SW 1271 (cell line): ENCODE results near the gene SEMA4B.
"Not testable (repeated sequence)": the region's sequence is repeated elsewhere in the genome, so short reads cannot be mapped to it uniquely, and the experiment has no call there.

Experiments
- DNase-seq, 2 experiments: peaks; one replicate each; lab custom pipeline; 2025; lab: John Stamatoyannopoulos, UW

The SEMA4B gene

DNA sequence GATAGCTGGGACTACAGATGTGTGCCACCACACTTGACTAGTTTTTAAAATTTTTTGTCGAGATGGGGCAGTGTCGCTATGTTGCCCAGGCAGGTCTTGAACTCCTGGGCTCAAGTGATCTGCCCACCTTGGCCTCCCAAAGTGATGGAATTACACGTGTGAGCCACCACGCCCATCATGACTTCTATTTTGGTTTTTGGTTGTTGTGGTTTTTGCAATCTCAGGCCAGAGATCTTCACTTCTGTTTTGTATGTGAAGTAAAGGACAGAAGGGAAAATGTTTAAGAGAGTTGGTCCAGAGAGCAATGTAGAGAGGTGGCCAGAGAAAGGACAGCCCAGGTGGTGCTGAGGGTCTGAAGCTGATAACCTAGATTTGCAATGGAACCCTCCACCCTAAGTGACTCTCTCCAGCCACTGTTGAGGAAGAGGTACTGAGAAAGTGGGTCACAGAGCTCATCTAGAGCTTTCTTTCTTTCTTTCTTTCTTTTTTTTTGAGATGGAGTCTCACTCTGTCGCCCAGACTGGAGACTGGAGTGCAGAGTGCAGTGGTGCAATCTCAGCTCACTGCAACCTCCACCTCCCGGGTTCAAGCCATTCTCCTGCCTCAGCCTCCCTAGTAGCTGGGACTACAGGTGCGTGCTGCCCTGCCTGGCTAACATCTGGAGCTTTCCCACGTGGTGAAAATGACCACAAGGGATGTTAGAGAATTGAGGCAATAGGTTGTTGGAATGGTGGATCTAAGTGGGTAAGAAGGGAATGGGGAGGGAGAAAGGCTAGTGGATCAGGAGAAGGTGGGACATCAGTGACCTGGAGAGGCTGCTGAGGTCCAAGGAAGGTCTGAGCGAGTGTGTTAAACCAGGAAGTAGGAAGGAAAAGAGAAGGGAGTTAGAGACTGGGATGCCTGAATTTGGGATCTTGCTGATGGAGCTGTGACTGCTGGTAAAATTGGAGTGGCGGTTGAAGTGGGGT is 22.4 kb upstream of the SEMA4B start:
- DNase-seq, result no peak

DNA sequence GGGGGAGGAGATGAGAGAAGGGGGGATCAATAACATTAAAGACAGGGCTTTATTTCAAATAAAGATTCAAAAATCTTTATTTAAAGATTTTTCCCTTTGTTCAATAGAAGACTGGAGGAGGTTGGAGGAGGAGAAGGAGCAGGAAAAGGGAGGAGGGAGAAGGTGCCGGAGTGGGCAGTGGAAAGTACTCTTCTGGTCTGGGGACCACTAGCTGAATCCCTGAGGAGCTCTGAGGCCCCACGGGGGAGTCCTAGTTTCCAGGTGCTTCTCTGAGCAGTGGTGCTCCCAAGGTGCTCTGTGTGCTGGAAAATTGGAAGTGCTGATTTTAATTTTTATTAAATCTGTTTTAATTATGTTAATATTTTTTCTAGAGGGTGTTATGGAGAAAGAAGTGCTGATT is 19.4 kb upstream of the SEMA4B start:
- DNase-seq, result no peak

GRCh38 chr15:90184119-90184785 is 16.9 kb upstream of the SEMA4B start:
- DNase-seq, result peak; percentile 71 to 85

DNA sequence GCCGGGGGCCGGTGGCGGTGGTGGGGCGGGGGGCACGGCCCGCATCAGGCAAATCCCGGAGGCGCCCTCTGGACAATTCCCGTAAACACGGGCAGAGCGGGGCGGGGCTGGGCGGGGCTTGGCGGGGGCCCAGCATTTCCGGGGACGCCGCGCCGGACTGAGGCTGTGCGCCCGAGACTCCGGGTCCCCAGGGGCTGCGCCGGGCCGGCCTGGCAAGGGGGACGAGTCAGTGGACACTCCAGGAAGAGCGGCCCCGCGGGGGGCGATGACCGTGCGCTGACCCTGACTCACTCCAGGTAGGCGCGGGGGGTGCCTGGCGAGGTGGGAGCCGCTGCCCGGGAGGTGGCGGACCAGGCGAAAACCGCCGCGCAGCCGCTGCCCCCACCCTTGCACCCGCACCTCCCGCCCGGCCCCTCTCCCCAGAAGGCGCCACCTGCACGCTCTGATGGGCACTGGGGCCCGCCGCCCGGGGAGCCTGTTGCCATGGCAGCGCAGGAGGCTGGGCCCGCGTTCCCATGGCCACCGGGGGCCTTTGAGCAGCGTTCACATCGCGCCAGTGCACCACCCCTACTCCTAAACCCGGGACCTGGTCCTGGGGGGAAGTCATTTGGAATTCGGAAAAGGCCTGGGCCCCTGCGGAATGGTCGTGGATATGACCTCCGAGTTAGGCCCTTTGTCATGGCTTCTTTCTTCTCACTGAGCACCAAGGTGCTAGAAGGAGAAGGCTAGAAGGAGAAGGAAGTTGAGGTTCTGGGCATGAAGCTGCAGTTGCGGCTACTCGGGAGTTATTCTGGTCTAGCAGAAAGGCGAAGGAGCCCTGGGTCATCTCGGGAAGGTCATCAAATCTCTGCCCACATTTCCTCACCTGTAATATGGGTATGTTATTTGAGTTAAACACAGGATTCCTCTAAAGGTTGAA is 16.1 kb upstream of the SEMA4B start:
- DNase-seq, result peak; percentile 41 to 85

- DNase-seq, result no peak
These were observed 13.8 kb upstream of the SEMA4B start for GRCh38 chr15:90187257-90187868.

GRCh38 chr15:90188065-90188464 is 13.1 kb upstream of the SEMA4B start:
- DNase-seq, result not testable (repeated sequence)

DNA sequence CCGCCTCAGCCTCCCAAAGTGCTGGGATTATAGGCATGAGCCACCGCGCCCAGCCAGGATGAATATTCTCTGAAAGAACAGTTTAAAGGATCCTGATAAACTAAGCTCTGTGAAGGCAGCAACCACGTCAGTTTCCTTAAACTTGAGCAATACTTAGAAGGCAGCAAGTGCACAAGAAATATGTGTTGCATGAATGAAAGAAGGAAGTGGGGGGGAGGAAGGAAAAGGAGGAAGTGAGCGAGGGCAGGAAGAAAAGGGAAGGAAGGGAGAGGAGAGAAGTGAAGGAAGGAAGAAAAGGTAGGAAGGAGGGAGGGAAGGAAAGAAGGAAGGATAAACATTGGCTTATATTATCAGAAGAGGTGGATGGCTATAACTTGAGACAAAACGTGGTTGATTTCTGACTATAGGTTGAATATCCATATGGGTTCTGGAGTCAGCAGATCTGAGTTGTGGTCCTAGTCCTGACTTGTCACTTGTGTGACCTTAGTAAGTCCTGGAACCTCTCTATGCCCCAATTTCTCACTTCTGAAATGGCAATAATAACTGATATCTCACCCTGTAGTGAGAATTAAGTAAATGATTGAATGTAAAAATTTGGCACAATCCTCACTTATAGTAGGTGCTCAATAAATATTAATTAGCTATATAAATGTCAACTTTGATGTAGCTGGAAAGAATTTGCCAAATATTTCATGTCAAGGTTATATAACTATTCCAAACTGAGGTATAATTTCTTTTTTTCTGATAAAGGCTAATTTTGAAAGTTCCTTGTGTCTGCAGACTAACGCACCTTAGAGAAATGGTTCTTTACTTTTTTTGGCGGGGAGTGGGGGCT is 12.0 kb upstream of the SEMA4B start:
- DNase-seq, result no peak

- DNase-seq, result no peak
These were observed 11.2 kb upstream of the SEMA4B start for GRCh38 chr15:90189781-90190467.

DNA sequence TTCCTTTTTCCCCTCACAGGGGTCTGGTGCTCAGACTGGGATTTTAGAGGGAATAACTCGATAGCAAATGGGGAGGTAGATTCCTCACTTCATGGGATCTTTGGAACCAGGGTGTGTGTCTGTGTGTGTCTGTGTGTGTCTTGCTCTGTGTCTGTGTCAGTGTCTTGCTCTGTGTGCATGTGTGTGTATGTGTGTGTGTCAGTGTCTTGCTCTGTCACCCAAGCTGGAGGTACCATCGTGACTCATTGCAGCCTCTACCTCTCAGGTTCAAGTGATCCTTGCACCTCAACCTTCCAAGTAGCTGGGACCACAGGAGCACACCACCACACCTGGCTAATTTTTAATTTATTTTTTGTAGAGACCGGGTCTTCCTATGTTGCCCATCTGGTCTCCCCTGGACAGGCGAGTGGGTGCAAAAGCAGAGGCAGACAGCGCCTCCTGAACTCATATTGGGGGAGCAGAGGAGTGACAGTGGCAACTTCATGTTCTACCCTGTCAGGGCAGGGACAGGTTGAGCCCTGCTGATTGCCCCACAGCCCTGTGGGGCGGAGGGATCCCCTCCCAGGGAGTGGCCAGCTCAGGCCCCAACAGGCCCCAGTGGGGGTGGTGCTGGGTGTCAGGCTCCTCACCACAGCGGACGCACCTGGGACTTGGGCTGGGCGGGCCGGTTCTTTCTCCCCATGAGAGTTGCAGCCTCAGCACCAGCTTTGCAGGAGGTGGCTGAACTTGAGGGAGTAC is 10.4 kb upstream of the SEMA4B start:
- DNase-seq, result no peak

DNA sequence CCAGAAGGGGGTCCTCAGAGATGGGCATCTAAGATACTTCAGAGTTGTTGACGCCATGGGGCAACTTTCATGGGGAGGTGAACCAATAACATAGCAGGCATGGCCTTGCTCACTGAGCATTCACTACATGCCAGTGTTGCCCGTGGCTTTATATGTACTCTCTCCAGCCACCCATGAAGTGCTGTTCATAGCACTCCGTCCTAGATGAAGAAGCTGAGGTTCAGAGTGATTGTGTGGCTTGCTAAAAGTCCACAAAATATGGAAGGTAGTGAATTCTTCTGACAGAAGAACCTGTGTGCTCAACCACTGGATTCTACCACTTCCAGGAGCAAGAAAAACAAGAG is 9.8 kb upstream of the SEMA4B start:
- DNase-seq, result no peak

DNA sequence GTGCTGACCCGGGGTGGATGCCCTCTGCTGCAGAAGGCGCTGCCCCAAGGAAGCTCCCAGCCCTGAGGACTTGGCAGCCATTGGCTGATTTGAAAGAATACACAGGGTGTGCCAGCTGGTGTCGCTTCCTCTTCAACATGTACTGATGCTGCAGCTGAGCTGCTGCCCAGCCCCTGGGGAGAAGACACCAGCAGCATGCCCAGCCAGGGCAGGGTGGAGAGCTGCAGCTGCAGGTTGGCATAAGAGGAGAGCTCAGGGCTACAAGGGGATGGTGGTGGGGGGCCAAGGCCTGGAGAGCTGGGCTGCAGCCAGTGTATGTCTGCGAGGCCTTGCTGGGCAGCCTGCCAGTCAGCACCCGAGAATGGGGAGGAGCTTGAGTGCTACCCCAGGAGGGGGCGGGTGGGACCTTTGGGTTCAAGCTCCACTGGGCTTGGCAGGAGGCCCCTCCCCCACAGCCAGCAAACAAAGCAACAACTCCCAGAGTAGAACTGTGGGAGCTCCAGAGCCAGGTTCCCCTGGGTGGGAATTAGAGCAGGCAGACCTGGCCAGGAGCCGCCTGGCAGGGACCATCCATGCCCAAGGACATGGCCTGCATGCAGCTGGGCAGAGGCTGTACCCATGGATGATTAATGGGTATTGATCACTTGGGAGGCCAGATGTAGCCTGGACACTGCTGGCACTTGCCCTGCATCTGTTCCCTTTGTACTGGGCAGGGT is 9.2 kb upstream of the SEMA4B start:
- no peak for DNase-seq

DNA sequence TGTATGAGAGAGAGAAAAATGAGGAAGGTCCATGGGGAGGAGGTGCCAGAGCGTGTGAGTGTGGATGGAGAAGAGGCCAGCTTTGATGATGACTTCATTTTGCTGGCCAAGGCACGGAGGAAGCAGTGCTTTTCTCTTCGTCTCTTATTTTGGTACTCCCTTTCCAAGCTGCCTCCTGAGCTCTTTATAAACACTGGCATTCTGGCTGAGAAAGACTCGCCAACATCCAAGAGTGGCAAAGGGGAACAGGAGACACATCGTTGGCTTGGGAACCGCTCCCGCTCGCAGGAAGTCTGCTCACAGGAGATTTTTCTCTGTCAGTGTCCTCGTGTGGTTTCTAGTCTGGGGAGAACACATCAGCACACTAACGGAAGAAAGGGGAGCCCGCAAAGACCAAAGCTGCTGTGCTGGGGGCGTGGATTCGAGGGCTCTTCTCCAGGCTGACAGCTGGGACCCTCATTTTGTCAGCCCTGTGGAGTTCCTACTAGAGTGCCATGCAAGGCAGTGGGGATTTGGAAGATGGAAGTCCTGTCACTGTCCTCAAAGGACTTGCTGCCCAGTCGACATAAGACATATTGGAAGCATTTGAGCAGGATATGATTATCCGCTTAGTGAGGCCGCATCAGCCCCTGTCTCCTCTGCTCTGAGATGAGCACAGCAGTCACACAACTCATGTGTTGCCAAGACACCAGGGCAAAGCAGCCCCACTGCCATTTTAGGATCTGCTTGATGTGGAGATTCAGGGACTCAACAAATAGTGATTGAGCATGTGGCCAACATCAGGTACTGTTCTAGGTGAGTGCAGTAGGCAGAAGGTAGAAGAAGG is 8.0 kb upstream of the SEMA4B start:
- no peak for DNase-seq

GRCh38 chr15:90194655-90195054 is 6.5 kb upstream of the SEMA4B start:
- no peak for DNase-seq

DNA sequence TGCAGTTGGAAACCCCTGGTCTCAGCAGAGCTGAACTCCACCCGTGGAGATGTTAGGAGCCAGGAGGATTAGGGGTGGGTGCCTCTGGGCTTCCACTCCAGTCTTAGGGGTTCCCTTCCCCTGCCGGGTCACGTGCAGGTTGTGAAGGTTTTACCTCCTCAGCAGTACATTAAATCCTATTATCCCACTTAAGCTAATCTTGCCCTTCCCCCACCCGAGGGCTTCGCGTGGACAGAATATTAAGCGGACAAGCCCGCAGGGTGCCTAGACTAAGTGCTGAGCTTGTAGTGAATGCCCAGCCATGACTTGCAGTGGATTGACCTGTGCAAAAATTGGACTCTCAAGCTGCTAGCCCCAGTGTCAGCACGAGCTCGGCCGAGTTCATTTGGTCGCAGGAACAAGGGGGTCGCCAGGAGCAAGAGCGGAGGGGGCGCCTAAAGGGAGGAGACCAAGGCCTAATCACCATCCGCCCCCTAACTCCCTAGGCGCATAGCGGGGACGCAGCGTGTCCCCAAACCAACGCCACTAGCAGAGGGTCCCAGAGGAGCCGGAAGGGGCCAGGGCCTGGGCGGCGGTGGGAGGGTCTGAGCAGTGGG is 498 bp upstream of the SEMA4B start:
- no peak for DNase-seq

- DNase-seq, result no peak
These were observed 830 bp downstream of the SEMA4B start for GRCh38 chr15:90201944-90202375.

DNA sequence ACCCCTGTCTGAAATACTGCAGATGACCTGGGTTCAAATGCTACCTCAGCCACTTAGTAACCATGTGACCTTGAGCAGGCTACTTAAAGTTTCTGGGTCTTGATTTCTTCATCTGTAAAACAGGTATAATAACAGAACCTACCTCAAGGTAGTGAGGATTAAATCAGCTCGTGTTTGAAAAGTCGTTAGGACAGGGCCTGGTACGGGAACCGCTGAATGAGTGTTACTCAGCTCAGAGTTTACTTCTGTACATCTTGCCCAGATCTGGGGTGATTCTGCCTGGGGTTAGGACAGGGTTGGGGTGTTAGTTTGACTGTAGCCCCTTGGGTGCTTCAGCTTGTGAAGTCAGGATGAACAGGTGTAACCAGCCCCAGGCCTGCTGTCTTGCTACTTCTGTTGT is 1.8 kb downstream of the SEMA4B start:
- no peak for DNase-seq

DNA sequence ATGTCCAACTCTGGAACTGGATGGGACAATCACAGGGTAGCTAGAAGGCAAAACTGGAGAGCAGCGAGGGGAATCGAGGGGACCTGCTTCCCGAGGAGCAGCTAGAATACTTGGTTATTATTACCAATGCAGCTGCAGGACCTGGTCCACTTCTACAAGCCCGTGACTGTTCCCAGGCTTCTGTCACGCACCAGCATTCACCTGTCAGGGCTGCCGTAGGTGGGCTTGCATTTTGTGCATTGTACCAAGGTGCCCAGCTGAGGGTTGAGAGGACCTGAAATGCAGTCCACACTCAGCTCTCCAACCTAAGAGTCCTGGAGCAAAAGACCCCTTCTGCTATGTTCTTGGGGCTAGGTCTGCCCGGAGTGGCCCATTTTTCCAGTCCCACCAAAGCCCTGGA is 2.3 kb downstream of the SEMA4B start:
- no peak for DNase-seq

- DNase-seq, result no peak
These were observed 2.8 kb downstream of the SEMA4B start for GRCh38 chr15:90203922-90204321.
